Esophagus muscularis mucosa (tissue), 4 donors: ENCODE data around the gene CBLN3. TPM values are rescaled to one million over a fixed set of nuclear protein-coding genes. Genes with fewer than 3 reads are reported as not detected.

Experiments
- DNase-seq: peaks from one replicate; pipeline ENCODE4 v3.0.0-alpha.2; 2017; ENCODE audit errors: extremely low spot score
- H3K27ac ChIP-seq, 4 donors: fragments of 200-600 bp; sonication (generic); replicated peaks in 1 of 4; 1 replicate in 3 of 4; 2 replicates in 1 of 4; pipeline ENCODE4 v1.5.1; 2016 to 2019; ENCODE audit warnings: mild to moderate bottlenecking in 1 of 4
- H3K27me3 ChIP-seq, 4 donors: fragments of 200-600 bp; sonication (generic); one replicate each; pipeline versions ENCODE4 v1.5.1 to v1.6.0; 2016 to 2019
- H3K36me3 ChIP-seq, 4 donors: fragments of 200-600 bp; sonication (generic); one replicate each; pipeline ENCODE4 v1.5.1; 2016 to 2019
- H3K4me1 ChIP-seq, 4 donors: fragments of 200-600 bp; sonication (generic); one replicate each; pipeline ENCODE4 v1.5.1; 2016 to 2019
- H3K4me3 ChIP-seq, 4 donors: fragments of 200-600 bp; sonication (generic); 1 replicate in 2 of 4; 2 replicates in 2 of 4; pipeline ENCODE4 v1.5.1; 2016 to 2019; ENCODE audit warnings: mild to moderate bottlenecking in 4 of 4, moderate library complexity in 1 of 4
- H3K9me3 ChIP-seq, 4 donors: fragments of 200-600 bp; sonication (generic); 1 replicate in 3 of 4; 2 replicates in 1 of 4; pipeline ENCODE4 v1.5.1; 2016 to 2019
- CTCF ChIP-seq, 3 experiments: fragments of 200-600 bp in 2 of 3; fragments of 450-650 bp in 1 of 3; sonication (generic) in 2 of 3; IDR thresholded peaks; one replicate each; pipeline ENCODE4 v1.5.1; 2017 to 2019; ENCODE audit warnings: antibody characterized with exemption in 3 of 3, mild to moderate bottlenecking in 2 of 3, moderate library complexity in 1 of 3
- EP300 ChIP-seq: sonication (generic); formaldehyde crosslinking; IDR thresholded peaks from one replicate; pipeline ENCODE4 v1.6.1; 2017; ENCODE audit warnings: antibody characterized with exemption
- POLR2A ChIP-seq: fragments of 450-650 bp; IDR thresholded peaks from one replicate; pipeline ENCODE4 v1.6.1; 2017; ENCODE audit warnings: antibody characterized with exemption, moderate library complexity, mild to moderate bottlenecking, low read depth
- POLR2AphosphoS5 ChIP-seq, 2 donors: sonication (generic); formaldehyde crosslinking; IDR thresholded peaks; one replicate each; pipeline ENCODE4 v1.6.1; 2017; ENCODE audit warnings: antibody characterized with exemption in 2 of 2
- WGBS: methylation state at CpG from one replicate; pipeline ENCODE4 v1.1.5; 2018; 5-methylcytosine and 5-hydroxymethylcytosine counted together
- intact Hi-C: fragments of 100-400 bp; cut with DNase I; formaldehyde crosslinking; loops from one replicate; pipeline ENCODE4 v1.15.1; 2023
- total RNA-seq, 4 donors: library from RNA; depleted of rRNA; stranded (reverse); fragments of >200 nt; gene quantifications; one replicate each; pipeline versions ENCODE4 v1.1.0 to v1.2.1, GENCODE V29; 2016

Gene CBLN3
- total RNA-seq, 4 donors from 2014 or later, result 1.2 to 2.2 (median 1.9) TPM

GRCh38 chr14:24422261-24422660 lies 7.2 kb downstream of the CBLN3 start:
- no peaks in the 10 kb centered on the region for H3K9me3 ChIP-seq
- peaks cover 0 to 15% (median 0%) of the 10 kb centered on the region in 4 donors for H3K27me3 ChIP-seq
- H3K4me3 ChIP-seq, result no peak overlapping the region
- peaks cover 12 to 23% (median 16%) of the 10 kb centered on the region in 4 donors for H3K4me1 ChIP-seq
- TF ChIP-seq POLR2A (no peak), POLR2AphosphoS5 (IDR thresholded peaks at IDR 0.05) (no peak), EP300 (no peak), CTCF (IDR thresholded peaks at IDR 0.05) (no peak)
- intact Hi-C loops, result no loop called here
- DNase-seq, result no peak
- no peaks in the 10 kb centered on the region for H3K36me3 ChIP-seq
- WGBS, result 60% methylated on average over 4 of the region's 4 CpGs
- H3K27ac ChIP-seq, result no peak overlapping the region

DNA sequence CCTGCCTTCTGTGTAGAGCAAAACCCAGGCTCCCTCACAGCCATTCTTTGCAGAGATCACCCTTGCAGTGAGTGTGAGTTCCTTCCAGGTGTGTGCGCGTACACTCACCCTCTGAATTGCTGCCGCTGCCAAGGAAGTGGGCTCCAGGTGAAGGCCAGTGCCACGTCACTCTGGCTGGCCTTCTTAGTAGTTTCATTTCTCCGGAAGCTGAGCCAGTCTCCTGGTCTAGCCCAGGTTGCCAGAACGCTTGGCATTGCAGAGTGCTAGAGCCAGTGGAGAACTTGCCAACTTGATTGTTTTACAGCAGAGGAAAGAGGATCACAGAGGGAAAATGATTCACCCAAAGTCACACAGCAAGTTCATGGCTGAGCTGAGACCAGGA lies 11.0 kb downstream of the CBLN3 start:
- 76% methylated on average over 6 of the region's 6 CpGs for WGBS
- TF ChIP-seq CTCF (IDR thresholded peaks at IDR 0.05), result no peak
- TF ChIP-seq POLR2AphosphoS5 (IDR thresholded peaks at IDR 0.05), result no peak
- TF ChIP-seq EP300, result no peak
- TF ChIP-seq POLR2A, result no peak
- Histone ChIP-seq H3K4me3 (no peak overlapping the region), H3K27me3 (peaks cover 0 to 15% (median 0%) of the 10 kb centered on the region in 4 donors), H3K36me3 (peaks cover 8 to 24% (median 23%) of the 10 kb centered on the region in 4 donors), H3K4me1 (peaks cover 0 to 17% (median 9%) of the 10 kb centered on the region in 4 donors), H3K9me3 (no peaks in the 10 kb centered on the region), H3K27ac (no peak overlapping the region)
- no peak for DNase-seq
- intact Hi-C loops, result no loop called here

GRCh38 chr14:24417832-24418491 lies 11.5 kb downstream of the CBLN3 start:
- no peaks in the 10 kb centered on the region for H3K9me3 ChIP-seq
- no peak overlapping the region for H3K4me3 ChIP-seq
- peaks cover 8 to 29% (median 28%) of the 10 kb centered on the region in 4 donors for H3K36me3 ChIP-seq
- TF ChIP-seq CTCF (IDR thresholded peaks at IDR 0.05) (no peak), POLR2AphosphoS5 (IDR thresholded peaks at IDR 0.05) (no peak), POLR2A (no peak), EP300 (no peak)
- peaks cover 0 to 15% (median 0%) of the 10 kb centered on the region in 4 donors for H3K27me3 ChIP-seq
- no peak for DNase-seq
- WGBS, result 74% methylated on average over 6 of the region's 6 CpGs
- intact Hi-C loops, result no loop called here
- no peak overlapping the region for H3K27ac ChIP-seq
- peaks cover 0 to 17% (median 9%) of the 10 kb centered on the region in 4 donors for H3K4me1 ChIP-seq

DNA sequence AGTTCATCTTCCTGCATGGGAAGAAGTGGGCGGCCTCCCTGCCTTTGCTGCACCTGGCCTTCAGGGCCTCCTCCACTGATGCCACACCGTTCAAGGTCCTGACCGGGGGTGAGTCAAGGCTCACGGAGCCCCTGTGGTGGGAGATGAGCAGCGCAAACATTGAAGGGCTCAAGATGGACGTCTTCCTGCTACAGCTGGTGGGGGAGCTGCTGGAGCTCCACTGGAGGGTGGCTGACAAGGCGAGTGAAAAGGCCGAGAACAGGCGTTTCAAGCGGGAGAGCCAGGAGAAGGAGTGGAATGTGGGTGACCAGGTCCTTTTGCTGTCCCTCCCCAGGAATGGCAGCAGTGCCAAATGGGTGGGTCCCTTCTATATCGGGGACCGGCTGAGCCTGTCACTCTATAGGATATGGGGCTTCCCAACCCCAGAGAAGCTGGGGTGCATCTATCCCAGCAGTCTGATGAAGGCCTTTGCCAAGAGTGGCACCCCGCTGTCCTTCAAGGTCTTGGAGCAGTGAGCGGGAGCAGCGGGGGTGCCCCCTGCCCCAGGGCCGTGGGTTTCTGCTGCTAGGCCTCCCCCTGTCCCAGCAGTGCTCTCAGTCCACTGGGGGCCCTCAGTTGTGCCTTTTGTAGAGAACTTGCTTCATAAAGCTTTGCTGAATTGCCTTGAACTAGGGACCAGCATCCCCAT lies 12.4 kb downstream of the CBLN3 start:
- H3K27ac ChIP-seq, result no peak overlapping the region

More for the DNA sequence above, 12.4 kb downstream of the CBLN3 start:
- Histone ChIP-seq H3K9me3 (no peaks in the 10 kb centered on the region), H3K4me1 (peaks cover 4 to 17% (median 9%) of the 10 kb centered on the region in 4 donors), H3K4me3 (no peak overlapping the region), H3K36me3 (peaks cover 8 to 38% (median 33%) of the 10 kb centered on the region in 4 donors), H3K27me3 (peaks cover 0 to 15% (median 0%) of the 10 kb centered on the region in 4 donors)
- DNase-seq, result no peak
- no peak for TF ChIP-seq CTCF (IDR thresholded peaks at IDR 0.05)
- intact Hi-C loops, result no loop called here
- 75% methylated on average over 12 of the region's 16 CpGs for WGBS
